HepG2 (cell line): ENCODE data around the gene FASTKD3. TPM values are rescaled to one million over a fixed set of nuclear protein-coding genes. Genes with fewer than 3 reads are reported as not detected.
A peak's percentile ranks its signal among the peaks of the same experiment; 100 is the strongest.

ENCODE experiments used
- ATAC-seq: fragments of 200-7000 bp; cut with Tn5 transposase; 3 replicates; pipeline ENCODE4 v1.9.1; 2020; ENCODE audit warnings: mild to moderate bottlenecking, moderate library complexity
- BruUV-seq: library from RNA; stranded (reverse); fragments of 400-500 nt; replicated peaks from 2 replicates; lab custom pipeline; 2021; lab: Mats Ljungman, UMichigan
- CTCF ChIA-PET: fragments of 300-600 bp; formaldehyde crosslinking; extraction: SDS; loops from one replicate; lab custom pipeline; 2021; ENCODE audit warnings: low total read pairs, inconsistent platforms, low intra/inter-chr PET ratio; lab: Yijun Ruan, JAX
- POLR2A ChIA-PET: fragments of 350-600 bp; sonication (Branson Sonifier 250); formaldehyde crosslinking; loops from one replicate; lab custom pipeline; 2020; ENCODE audit warnings: antibody characterized with exemption, inconsistent platforms; lab: Yijun Ruan, JAX
- DNase-seq: peaks from one replicate; pipeline ENCODE4 v3.0.0-alpha.2; 2015; ENCODE audit warnings: low spot score
- FAIRE-seq: peaks from 3 replicates; lab custom pipeline; 2011; peaks lifted over from hg19 to GRCh38; lab: Jason Lieb, UNC
- H2AFZ ChIP-seq: one replicate; pipeline ENCODE4 v1.6.1; 2011; ENCODE audit warnings: low read length, inconsistent platforms
- H3K27ac ChIP-seq: fragments of 300-600 bp; 3 replicates; pipeline ENCODE4 v1.8.0; 2011; ENCODE audit warnings: mixed run types, mild to moderate bottlenecking, mixed read lengths, low read length, inconsistent platforms; ENCODE audit not compliant: insufficient read depth; ENCODE audit errors: extremely low read length
- H3K27me3 ChIP-seq, 2 experiments: fragments of 200-600 bp in 1 of 2; 2 replicates in 1 of 2; 3 replicates in 1 of 2; pipeline versions ENCODE4 v1.6.0 to v1.8.0; 2011; ENCODE audit warnings: low read length in 2 of 2, mild to moderate bottlenecking in 2 of 2, moderate library complexity in 2 of 2, inconsistent platforms in 1 of 2; ENCODE audit not compliant: insufficient read depth in 2 of 2, control insufficient read depth in 1 of 2
- H3K36me3 ChIP-seq, 2 experiments: fragments of 200-600 bp in 1 of 2; replicated peaks in 1 of 2; 2 replicates in 1 of 2; 3 replicates in 1 of 2; pipeline versions ENCODE4 v1.5.1 to v1.8.0; 2011; ENCODE audit warnings: low read length in 2 of 2, inconsistent platforms in 1 of 2; ENCODE audit not compliant: insufficient read depth in 2 of 2, control insufficient read depth in 1 of 2
- H3K4me1 ChIP-seq: 2 replicates; pipeline ENCODE4 v1.5.1; 2012; ENCODE audit warnings: low read length, inconsistent platforms; ENCODE audit not compliant: insufficient read depth
- H3K4me2 ChIP-seq: 2 replicates; pipeline ENCODE4 v1.6.0; 2011; ENCODE audit warnings: low read depth, low read length, inconsistent platforms
- H3K4me3 ChIP-seq, 3 experiments: fragments of 200-600 bp in 1 of 3; sonication (generic), shearing (Covaris generic) in 1 of 3; replicated peaks in 1 of 3; 2 replicates each; pipeline ENCODE4 v1.5.1; 2011 to 2016; ENCODE audit warnings: low read length in 3 of 3, inconsistent platforms in 2 of 3, low read depth in 2 of 3, mild to moderate bottlenecking in 2 of 3, control low read depth in 1 of 3, mixed read lengths in 1 of 3; ENCODE audit not compliant: insufficient read depth in 1 of 3
- H3K79me2 ChIP-seq: one replicate; pipeline ENCODE4 v1.6.1; 2011; ENCODE audit warnings: low read length, inconsistent platforms; ENCODE audit not compliant: insufficient read depth
- H3K9ac ChIP-seq: 2 replicates; pipeline ENCODE4 v1.6.0; 2011; ENCODE audit warnings: mild to moderate bottlenecking, low read depth, low read length, inconsistent platforms; ENCODE audit not compliant: insufficient read depth
- H3K9me3 ChIP-seq: 2 replicates; pipeline ENCODE4 v1.5.1; 2012; ENCODE audit warnings: mild to moderate bottlenecking, low read length
- H4K20me1 ChIP-seq: 2 replicates; pipeline ENCODE4 v1.6.0; 2011; ENCODE audit warnings: inconsistent platforms, mild to moderate bottlenecking, low read length, moderate library complexity; ENCODE audit not compliant: insufficient read depth
- HOXA5 ChIP-seq: sonication (generic); formaldehyde crosslinking; IDR thresholded peaks from 2 replicates; pipeline ENCODE4 v1.4.0; 2020; ENCODE audit warnings: missing genetic modification reagents
- PCBP1 ChIP-seq: fragments of 200-400 bp; formaldehyde crosslinking; IDR thresholded peaks from 2 replicates; pipeline ENCODE4 v1.6.1; 2017; ENCODE audit warnings: mild to moderate bottlenecking, low read depth, low read length, borderline replicate concordance
- PRMT3 ChIP-seq: sonication (generic); formaldehyde crosslinking; IDR thresholded peaks from 2 replicates; pipeline ENCODE4 v1.8.1; 2022; ENCODE audit warnings: low read depth, mild to moderate bottlenecking, moderate library complexity, missing genetic modification reagents, borderline replicate concordance
- XBP1 ChIP-seq: sonication (generic); formaldehyde crosslinking; IDR thresholded peaks from 2 replicates; pipeline ENCODE4 v1.5.0; 2020; ENCODE audit warnings: missing genetic modification reagents
- ZBTB3 ChIP-seq: sonication (generic); formaldehyde crosslinking; IDR thresholded peaks from 2 replicates; pipeline ENCODE4 v1.4.0; 2020; ENCODE audit warnings: low read depth, mild to moderate bottlenecking, moderate library complexity, missing genetic modification reagents, borderline replicate concordance
- ZBTB42 ChIP-seq: sonication (generic); formaldehyde crosslinking; IDR thresholded peaks from 2 replicates; pipeline ENCODE4 v1.5.0; 2020; ENCODE audit warnings: mild to moderate bottlenecking, missing genetic modification reagents
- ZNF160 ChIP-seq: sonication (generic); formaldehyde crosslinking; IDR thresholded peaks from 2 replicates; pipeline ENCODE4 v1.8.0; 2022; ENCODE audit warnings: mild to moderate bottlenecking, inconsistent platforms, missing genetic modification reagents
- ZNF24 ChIP-seq: fragments of 450-650 bp; IDR thresholded peaks from 2 replicates; pipeline ENCODE4 v1.6.1; 2017; ENCODE audit warnings: antibody characterized with exemption, mild to moderate bottlenecking
- ZSCAN12 ChIP-seq: sonication (generic); formaldehyde crosslinking; IDR thresholded peaks from 2 replicates; pipeline ENCODE4 v1.9.0; 2021; ENCODE audit warnings: mild to moderate bottlenecking, missing genetic modification reagents
- WGBS: methylation state at CpG from one replicate; pipeline ENCODE4 v1.1.6; 2017; ENCODE audit warnings: low lambda C conversion rate; 5-methylcytosine and 5-hydroxymethylcytosine counted together
- in situ Hi-C: cut with HindIII; loops from 2 replicates; pipeline ENCODE4 v1.10.0; 2017; ENCODE audit warnings: low pct_unique_long_range_greater_than_20kb; ENCODE audit not compliant: extremely low pct_ligation_motif_present
- intact Hi-C: fragments of 100-400 bp; cut with micrococcal nuclease; formaldehyde crosslinking; loops from one replicate; pipeline ENCODE4 v1.10.0; 2022; ENCODE audit not compliant: unreplicated experiment
- polyA plus RNA-seq, 8 experiments: library from polyadenylated mRNA; depleted of rRNA in 3 of 8; stranded (reverse) in 7 of 8; unstranded in 1 of 8; fragments of >200 nt; fragmentation: Illumina TruSeq in 4 of 8; extraction: Trizol in 4 of 8; gene quantifications; 2 replicates each; pipeline versions ENCODE4 v1.2.1 to v1.2.3, GENCODE V29; 2011 to 2016; ENCODE audit warnings: low read depth in 4 of 8, missing spikeins in 1 of 8, mixed read lengths in 1 of 8; ENCODE audit not compliant: insufficient read depth in 1 of 8
- total RNA-seq, 5 experiments: library from RNA; depleted of rRNA; stranded (reverse); fragments of >200 nt; fragmentation: Illumina TruSeq; extraction: Trizol; gene quantifications; 2 replicates each; pipeline ENCODE4 v1.2.3, GENCODE V29; 2016; ENCODE audit warnings: low read depth in 1 of 5
- TF ChIP-seq, protein P1 (sequence below): sonication (generic); formaldehyde crosslinking; IDR thresholded peaks from 2 replicates; pipeline ENCODE4 v1.4.0; 2020; ENCODE audit warnings: missing genetic modification reagents
- TF ChIP-seq, protein P2 (sequence below): sonication (generic); formaldehyde crosslinking; IDR thresholded peaks from 2 replicates; pipeline ENCODE4 v1.4.0; 2020; ENCODE audit warnings: missing genetic modification reagents
- TF ChIP-seq, protein P3 (sequence below): sonication (generic); formaldehyde crosslinking; IDR thresholded peaks from 2 replicates; pipeline ENCODE4 v1.4.0; 2020; ENCODE audit warnings: mild to moderate bottlenecking, missing genetic modification reagents
- TF ChIP-seq, protein P4 (sequence below): sonication (generic); formaldehyde crosslinking; IDR thresholded peaks from 2 replicates; pipeline ENCODE4 v1.8.1; 2023; ENCODE audit warnings: missing genetic modification reagents, mild to moderate bottlenecking, borderline replicate concordance

FASTKD3 gene
- total and polyA plus RNA-seq, 2 of the 13 experiments (the other 11 are each of a cell fraction or from before 2014, with no cell fraction given): 6.9 to 17.8 TPM

DNA sequence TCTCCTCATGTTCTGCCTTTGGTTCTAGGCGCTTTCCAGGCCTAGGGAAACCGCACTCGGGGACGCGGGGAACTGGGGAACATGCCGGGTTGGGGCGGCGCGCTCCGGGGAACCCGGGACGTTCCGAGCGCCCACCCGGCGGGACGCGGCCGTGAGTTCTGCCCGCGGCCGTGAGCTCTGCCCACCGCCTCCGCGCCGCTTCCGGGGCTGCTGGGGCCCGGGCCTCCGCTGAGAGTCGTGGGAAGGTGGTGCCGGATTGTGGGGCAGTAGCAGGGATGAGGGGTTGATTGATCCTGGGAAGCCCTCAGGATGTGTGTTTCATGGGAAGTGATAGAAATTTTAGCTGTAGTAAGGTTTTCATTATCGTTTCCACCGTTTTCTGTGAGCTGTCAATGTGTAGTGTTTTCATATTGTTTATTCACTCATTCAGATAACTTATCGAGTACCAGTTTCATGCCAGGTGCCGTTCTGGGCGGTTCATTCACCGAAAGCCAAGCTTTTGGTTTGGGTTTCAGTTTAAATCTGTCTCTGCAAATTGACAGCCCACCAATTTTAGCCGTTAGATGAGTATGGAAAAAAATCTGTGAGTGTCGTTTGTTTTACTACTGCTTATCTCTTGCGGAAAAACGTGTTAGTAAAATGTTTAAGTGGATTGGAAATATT is 774 bp upstream of the FASTKD3 start:
- BruUV-seq: no TSS peak
- H3K36me3 ChIP-seq: peaks cover 0 to 34% of the 10 kb centered on the region in 2 experiments; a peak in 2 of 5 replicates
- ATAC-seq (peak; percentile 59), DNase-seq (no peak), FAIRE-seq (no peak)
- peak overlapping the region; percentile 74 for H3K27ac ChIP-seq
- peaks cover 59% of the 10 kb centered on the region for H3K4me1 ChIP-seq
- peaks cover 15% of the 10 kb centered on the region; the same call in 1 of the 2 replicates for H4K20me1 ChIP-seq
- peak overlapping the region; percentile 84 to 89 (median 87) for H3K4me3 ChIP-seq
- H2AFZ ChIP-seq: no peak overlapping the region
- no peaks in the 10 kb centered on the region for H3K9me3 ChIP-seq
- ChIA-PET POLR2A (interaction anchor here (0.9 to 2.1 kb wide), 4 partner anchors 9 to 588 kb away, joined by 3 to 18 read pairs (median 10); partner anchors contain the start of gene CFAP90), CTCF (no interaction called here)
- 1% methylated on average over 12 of the region's 41 CpGs for WGBS
- in situ Hi-C loops: no loop called here
- H3K4me2 ChIP-seq: peak overlapping the region; percentile 82
- peak overlapping the region; percentile 92 for H3K9ac ChIP-seq
- intact Hi-C loops: loop anchor here (1.0 to 5.0 kb wide), 2 partner anchors 10 to 1237 kb away; partner anchors contain the start of genes NSUN2 and SRD5A1
- H3K27me3 ChIP-seq: no peaks in the 10 kb centered on the region; a peak in 1 of 5 replicates
- peaks cover 68% of the 10 kb centered on the region for H3K79me2 ChIP-seq
- TF ChIP-seq HOXA5 (CRISPR knock-in tag) (0 out of 2 replicates have a peak, but pooled peaks have one; percentile 0), ZNF160 (CRISPR knock-in tag) (0 out of 2 replicates have a peak, but pooled peaks have one; percentile 41), PRMT3 (0 out of 2 replicates have a peak, but pooled peaks have one; percentile 25), ZSCAN12 (CRISPR knock-in tag) (no peak), ZBTB3 (CRISPR knock-in tag) (0 out of 2 replicates have a peak, but pooled peaks have one; percentile 14), XBP1 (CRISPR knock-in tag) (no peak), ZBTB42 (CRISPR knock-in tag) (0 out of 2 replicates have a peak, but pooled peaks have one; percentile 3), ZNF24 (no peak), PCBP1 (no peak)
- TF ChIP-seq, protein P1, sequence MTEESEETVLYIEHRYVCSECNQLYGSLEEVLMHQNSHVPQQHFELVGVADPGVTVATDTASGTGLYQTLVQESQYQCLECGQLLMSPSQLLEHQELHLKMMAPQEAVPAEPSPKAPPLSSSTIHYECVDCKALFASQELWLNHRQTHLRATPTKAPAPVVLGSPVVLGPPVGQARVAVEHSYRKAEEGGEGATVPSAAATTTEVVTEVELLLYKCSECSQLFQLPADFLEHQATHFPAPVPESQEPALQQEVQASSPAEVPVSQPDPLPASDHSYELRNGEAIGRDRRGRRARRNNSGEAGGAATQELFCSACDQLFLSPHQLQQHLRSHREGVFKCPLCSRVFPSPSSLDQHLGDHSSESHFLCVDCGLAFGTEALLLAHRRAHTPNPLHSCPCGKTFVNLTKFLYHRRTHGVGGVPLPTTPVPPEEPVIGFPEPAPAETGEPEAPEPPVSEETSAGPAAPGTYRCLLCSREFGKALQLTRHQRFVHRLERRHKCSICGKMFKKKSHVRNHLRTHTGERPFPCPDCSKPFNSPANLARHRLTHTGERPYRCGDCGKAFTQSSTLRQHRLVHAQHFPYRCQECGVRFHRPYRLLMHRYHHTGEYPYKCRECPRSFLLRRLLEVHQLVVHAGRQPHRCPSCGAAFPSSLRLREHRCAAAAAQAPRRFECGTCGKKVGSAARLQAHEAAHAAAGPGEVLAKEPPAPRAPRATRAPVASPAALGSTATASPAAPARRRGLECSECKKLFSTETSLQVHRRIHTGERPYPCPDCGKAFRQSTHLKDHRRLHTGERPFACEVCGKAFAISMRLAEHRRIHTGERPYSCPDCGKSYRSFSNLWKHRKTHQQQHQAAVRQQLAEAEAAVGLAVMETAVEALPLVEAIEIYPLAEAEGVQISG (CRISPR knock-in tag): 0 out of 2 replicates have a peak, but pooled peaks have one; percentile 6
- TF ChIP-seq, protein P2, sequence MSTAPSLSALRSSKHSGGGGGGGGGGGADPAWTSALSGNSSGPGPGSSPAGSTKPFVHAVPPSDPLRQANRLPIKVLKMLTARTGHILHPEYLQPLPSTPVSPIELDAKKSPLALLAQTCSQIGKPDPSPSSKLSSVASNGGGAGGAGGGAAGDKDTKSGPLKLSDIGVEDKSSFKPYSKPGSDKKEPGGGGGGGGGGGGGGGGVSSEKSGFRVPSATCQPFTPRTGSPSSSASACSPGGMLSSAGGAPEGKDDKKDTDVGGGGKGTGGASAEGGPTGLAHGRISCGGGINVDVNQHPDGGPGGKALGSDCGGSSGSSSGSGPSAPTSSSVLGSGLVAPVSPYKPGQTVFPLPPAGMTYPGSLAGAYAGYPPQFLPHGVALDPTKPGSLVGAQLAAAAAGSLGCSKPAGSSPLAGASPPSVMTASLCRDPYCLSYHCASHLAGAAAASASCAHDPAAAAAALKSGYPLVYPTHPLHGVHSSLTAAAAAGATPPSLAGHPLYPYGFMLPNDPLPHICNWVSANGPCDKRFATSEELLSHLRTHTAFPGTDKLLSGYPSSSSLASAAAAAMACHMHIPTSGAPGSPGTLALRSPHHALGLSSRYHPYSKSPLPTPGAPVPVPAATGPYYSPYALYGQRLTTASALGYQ (CRISPR knock-in tag): peak; percentile 16; the same call in 1 of the 2 replicates
- TF ChIP-seq, protein P3, sequence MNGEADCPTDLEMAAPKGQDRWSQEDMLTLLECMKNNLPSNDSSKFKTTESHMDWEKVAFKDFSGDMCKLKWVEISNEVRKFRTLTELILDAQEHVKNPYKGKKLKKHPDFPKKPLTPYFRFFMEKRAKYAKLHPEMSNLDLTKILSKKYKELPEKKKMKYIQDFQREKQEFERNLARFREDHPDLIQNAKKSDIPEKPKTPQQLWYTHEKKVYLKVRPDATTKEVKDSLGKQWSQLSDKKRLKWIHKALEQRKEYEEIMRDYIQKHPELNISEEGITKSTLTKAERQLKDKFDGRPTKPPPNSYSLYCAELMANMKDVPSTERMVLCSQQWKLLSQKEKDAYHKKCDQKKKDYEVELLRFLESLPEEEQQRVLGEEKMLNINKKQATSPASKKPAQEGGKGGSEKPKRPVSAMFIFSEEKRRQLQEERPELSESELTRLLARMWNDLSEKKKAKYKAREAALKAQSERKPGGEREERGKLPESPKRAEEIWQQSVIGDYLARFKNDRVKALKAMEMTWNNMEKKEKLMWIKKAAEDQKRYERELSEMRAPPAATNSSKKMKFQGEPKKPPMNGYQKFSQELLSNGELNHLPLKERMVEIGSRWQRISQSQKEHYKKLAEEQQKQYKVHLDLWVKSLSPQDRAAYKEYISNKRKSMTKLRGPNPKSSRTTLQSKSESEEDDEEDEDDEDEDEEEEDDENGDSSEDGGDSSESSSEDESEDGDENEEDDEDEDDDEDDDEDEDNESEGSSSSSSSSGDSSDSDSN: peak; percentile 52; the same call in 1 of the 2 replicates
- TF ChIP-seq, protein P4, sequence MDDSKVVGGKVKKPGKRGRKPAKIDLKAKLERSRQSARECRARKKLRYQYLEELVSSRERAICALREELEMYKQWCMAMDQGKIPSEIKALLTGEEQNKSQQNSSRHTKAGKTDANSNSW (CRISPR knock-in tag): no peak
